ENCODE data around the gene AGPAT2. TPM values are rescaled to one million over a fixed set of nuclear protein-coding genes. Genes with fewer than 3 reads are reported as not detected.

The AGPAT2 gene
- total and polyA plus RNA-seq, 2 of the 4 experiments (the other 2 are of a cell fraction) = 16.1 to 39.5 TPM

DNA sequence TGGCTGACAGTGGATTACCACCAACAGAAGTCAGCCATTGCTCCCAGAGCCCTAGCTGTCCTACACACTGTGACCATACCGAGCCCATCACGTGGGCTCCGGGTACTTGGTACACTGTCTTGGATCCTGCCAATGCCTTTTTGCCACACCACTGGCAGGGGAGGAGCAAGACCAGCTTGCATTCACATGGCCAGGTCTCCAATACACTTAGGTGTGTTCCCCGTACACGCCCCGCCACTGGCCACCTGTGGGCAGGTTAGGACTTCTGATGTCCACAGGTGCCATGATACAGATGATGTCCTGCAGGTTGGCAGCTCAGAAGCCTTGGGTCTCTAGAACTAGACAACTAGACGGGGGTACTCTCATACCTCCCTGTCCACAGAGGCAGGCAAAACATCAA is 19.8 kb upstream of the AGPAT2 start:
- no TSS peak for BruUV-seq (replicated peaks)
- no peak overlapping the region for H2BK20ac ChIP-seq (ENCODE audit: low read depth, low read length)
- no peak overlapping the region for H2BK15ac ChIP-seq (ENCODE audit: low read depth, low read length)
- peaks cover 12% of the 10 kb centered on the region; the same call in 1 of the 2 replicates for H3K27me3 ChIP-seq (ENCODE audit: control insufficient read depth, insufficient read depth, low read length)
- H3K4me1 ChIP-seq (ENCODE audit: control insufficient read depth, insufficient read depth, low read length) = no peaks in the 10 kb centered on the region
- H3K9ac ChIP-seq (ENCODE audit: low read depth, low read length) = no peak overlapping the region
- H2AK5ac ChIP-seq (ENCODE audit: low read depth, low read length) = no peak overlapping the region
- no peaks in the 10 kb centered on the region for H3K79me1 ChIP-seq (ENCODE audit: low read depth in 1 of 2, low read length in 2 of 2)
- POLR2A ChIA-PET (ENCODE audit: unreplicated experiment) = no interaction called here
- no peaks in the 10 kb centered on the region for H3K9me3 ChIP-seq (ENCODE audit: control insufficient read depth, insufficient read depth, low read length)
- H3K56ac ChIP-seq (ENCODE audit: extremely low read depth, insufficient read depth, low read length) = no peak overlapping the region
- H2BK120ac ChIP-seq (ENCODE audit: low read depth, low read length) = no peak overlapping the region
- no peaks in the 10 kb centered on the region for H4K20me1 ChIP-seq (ENCODE audit: insufficient read depth, low read length)
- no peak overlapping the region for H2AK9ac ChIP-seq (replicated peaks; ENCODE audit: low read depth, low read length, poor library complexity)
- H3K14ac ChIP-seq (replicated peaks; ENCODE audit: low read depth, low read length) = no peak overlapping the region
- CTCF ChIA-PET = no interaction called here
- no peak overlapping the region for H2BK5ac ChIP-seq (ENCODE audit: low read depth, low read length, poor library complexity, severe bottlenecking)
- H3K9me1 ChIP-seq (ENCODE audit: insufficient read depth, low read length) = no peaks in the 10 kb centered on the region
- no peak overlapping the region for H4K8ac ChIP-seq (ENCODE audit: low read depth in 2 of 2, low read length in 2 of 2)
- WGBS, 2 experiments (ENCODE audit: extremely low coverage in 2 of 2, insufficient read length in 1 of 2) = no CpG with 5 or more reads among the region's 7 CpGs
- H3K27ac ChIP-seq (ENCODE audit: insufficient read depth, low read length) = no peak overlapping the region
- no peak for TF ChIP-seq RCOR1 (IDR thresholded peaks at IDR 0.05; ENCODE audit: insufficient replicate concordance, low read length)
- TF ChIP-seq, protein P1, sequence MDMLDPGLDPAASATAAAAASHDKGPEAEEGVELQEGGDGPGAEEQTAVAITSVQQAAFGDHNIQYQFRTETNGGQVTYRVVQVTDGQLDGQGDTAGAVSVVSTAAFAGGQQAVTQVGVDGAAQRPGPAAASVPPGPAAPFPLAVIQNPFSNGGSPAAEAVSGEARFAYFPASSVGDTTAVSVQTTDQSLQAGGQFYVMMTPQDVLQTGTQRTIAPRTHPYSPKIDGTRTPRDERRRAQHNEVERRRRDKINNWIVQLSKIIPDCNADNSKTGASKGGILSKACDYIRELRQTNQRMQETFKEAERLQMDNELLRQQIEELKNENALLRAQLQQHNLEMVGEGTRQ (IDR thresholded peaks at IDR 0.05; ENCODE audit: low read depth, low read length) = no peak
- no peak for TF ChIP-seq CEBPB (IDR thresholded peaks at IDR 0.05; ENCODE audit: low read depth, low read length)
- no peak for TF ChIP-seq RFX5 (IDR thresholded peaks at IDR 0.05; ENCODE audit: low read depth, low read length)
- TF ChIP-seq RAD21 (IDR thresholded peaks at IDR 0.05; ENCODE audit: low read length) = no peak
- no peak for TF ChIP-seq POLR2A (IDR thresholded peaks at IDR 0.05; ENCODE audit: low read depth, low read length)
- TF ChIP-seq BHLHE40 (IDR thresholded peaks at IDR 0.05; ENCODE audit: low read depth, low read length) = no peak
- TF ChIP-seq, protein P2, sequence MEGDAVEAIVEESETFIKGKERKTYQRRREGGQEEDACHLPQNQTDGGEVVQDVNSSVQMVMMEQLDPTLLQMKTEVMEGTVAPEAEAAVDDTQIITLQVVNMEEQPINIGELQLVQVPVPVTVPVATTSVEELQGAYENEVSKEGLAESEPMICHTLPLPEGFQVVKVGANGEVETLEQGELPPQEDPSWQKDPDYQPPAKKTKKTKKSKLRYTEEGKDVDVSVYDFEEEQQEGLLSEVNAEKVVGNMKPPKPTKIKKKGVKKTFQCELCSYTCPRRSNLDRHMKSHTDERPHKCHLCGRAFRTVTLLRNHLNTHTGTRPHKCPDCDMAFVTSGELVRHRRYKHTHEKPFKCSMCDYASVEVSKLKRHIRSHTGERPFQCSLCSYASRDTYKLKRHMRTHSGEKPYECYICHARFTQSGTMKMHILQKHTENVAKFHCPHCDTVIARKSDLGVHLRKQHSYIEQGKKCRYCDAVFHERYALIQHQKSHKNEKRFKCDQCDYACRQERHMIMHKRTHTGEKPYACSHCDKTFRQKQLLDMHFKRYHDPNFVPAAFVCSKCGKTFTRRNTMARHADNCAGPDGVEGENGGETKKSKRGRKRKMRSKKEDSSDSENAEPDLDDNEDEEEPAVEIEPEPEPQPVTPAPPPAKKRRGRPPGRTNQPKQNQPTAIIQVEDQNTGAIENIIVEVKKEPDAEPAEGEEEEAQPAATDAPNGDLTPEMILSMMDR (conservative IDR thresholded peaks at IDR 0.05; ENCODE audit: low read depth, low read length) = no peak
- no peak for TF ChIP-seq FOS (IDR thresholded peaks at IDR 0.05; ENCODE audit: low read depth, low read length)
- no peak for TF ChIP-seq SMC3 (IDR thresholded peaks at IDR 0.05; ENCODE audit: low read depth, low read length)
- TF ChIP-seq, protein P3, sequence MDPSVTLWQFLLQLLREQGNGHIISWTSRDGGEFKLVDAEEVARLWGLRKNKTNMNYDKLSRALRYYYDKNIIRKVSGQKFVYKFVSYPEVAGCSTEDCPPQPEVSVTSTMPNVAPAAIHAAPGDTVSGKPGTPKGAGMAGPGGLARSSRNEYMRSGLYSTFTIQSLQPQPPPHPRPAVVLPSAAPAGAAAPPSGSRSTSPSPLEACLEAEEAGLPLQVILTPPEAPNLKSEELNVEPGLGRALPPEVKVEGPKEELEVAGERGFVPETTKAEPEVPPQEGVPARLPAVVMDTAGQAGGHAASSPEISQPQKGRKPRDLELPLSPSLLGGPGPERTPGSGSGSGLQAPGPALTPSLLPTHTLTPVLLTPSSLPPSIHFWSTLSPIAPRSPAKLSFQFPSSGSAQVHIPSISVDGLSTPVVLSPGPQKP (IDR thresholded peaks at IDR 0.05; ENCODE audit: borderline replicate concordance, low read depth, low read length) = no peak
- no peak for TF ChIP-seq CHD1 (IDR thresholded peaks at IDR 0.05; ENCODE audit: low read depth, low read length)
- no peak for TF ChIP-seq MAZ (IDR thresholded peaks at IDR 0.05; ENCODE audit: borderline replicate concordance, low read depth, low read length)
- no peak for TF ChIP-seq MXI1 (IDR thresholded peaks at IDR 0.05; ENCODE audit: borderline replicate concordance, low read depth, low read length)
- in situ Hi-C loops (cut with MboI; ENCODE audit: low sequenced_read_pairs) (no loop called here), dilution Hi-C loops (cut with HindIII; ENCODE audit: low sequenced_read_pairs, unreplicated experiment) (no loop called here), intact Hi-C loops (cut with micrococcal nuclease) (no loop called here)
- no peak overlapping the region for H2AFZ ChIP-seq (replicated peaks; ENCODE audit: low read length, poor library complexity)
- ATAC-seq (ENCODE audit: low read depth) = no peak
- no peak for DNase-seq
- H3K4ac ChIP-seq (ENCODE audit: low read depth, low read length) = no peak overlapping the region
- H4K5ac ChIP-seq (ENCODE audit: low read depth, low read length) = no peak overlapping the region
- H3K4me2 ChIP-seq (ENCODE audit: low read depth, low read length) = no peak overlapping the region
- H3K4me3 ChIP-seq (ENCODE audit: insufficient read depth, low read depth, low read length) = no peak overlapping the region
- no peaks in the 10 kb centered on the region for H3K36me3 ChIP-seq (ENCODE audit: control insufficient read depth, insufficient read depth, low read length)
- H3K18ac ChIP-seq (ENCODE audit: low read depth, low read length) = no peak overlapping the region
- no peak overlapping the region for H3K23ac ChIP-seq (ENCODE audit: low read depth, low read length)
- H4K91ac ChIP-seq (ENCODE audit: insufficient read depth, low read depth, low read length) = no peak overlapping the region

Measured in IMR-90 (cell line).